Endothelial cell of umbilical vein (primary cell): ENCODE results near the gene APOC3. TPM values are rescaled to one million over a fixed set of nuclear protein-coding genes. Genes with fewer than 3 reads are reported as not detected.

Source experiments
- BruUV-seq: library from RNA; stranded (reverse); fragments of 400-500 nt; replicated peaks from 2 replicates; lab custom pipeline; 2021; lab: Mats Ljungman, UMichigan
- CTCF ChIA-PET: fragments of 300-600, 350-600 bp; sonication (Branson Sonifier 250); formaldehyde crosslinking; loops from one replicate; lab custom pipeline; 2021; ENCODE audit warnings: antibody characterized with exemption, inconsistent platforms; lab: Charles Lee
- POLR2A ChIA-PET: fragments of 300-600, 350-600 bp; sonication (Branson Sonifier 250); formaldehyde crosslinking; loops from one replicate; lab custom pipeline; 2021; ENCODE audit warnings: antibody characterized with exemption, inconsistent platforms; lab: Charles Lee
- DNase-seq: peaks from one replicate; pipeline ENCODE4 v3.0.0-alpha.2; 2011; ENCODE audit warnings: low read depth, low spot score
- FAIRE-seq: peaks from 2 replicates; lab custom pipeline; 2011; peaks lifted over from hg19 to GRCh38; lab: Jason Lieb, UNC
- H2AFZ ChIP-seq: 2 replicates; pipeline ENCODE4 v1.6.0; 2012; ENCODE audit warnings: low read depth, low read length, control low read depth, inconsistent platforms
- H3K27ac ChIP-seq: 2 replicates; pipeline ENCODE4 v1.5.1; 2011; ENCODE audit warnings: low read depth, mild to moderate bottlenecking, control low read depth, low read length, moderate library complexity; ENCODE audit not compliant: insufficient read depth
- H3K27me3 ChIP-seq, 2 experiments: 2 replicates each; pipeline versions ENCODE4 v1.6.0 to v1.6.1; 2011; ENCODE audit warnings: low read length in 2 of 2, mixed read lengths in 1 of 2; ENCODE audit not compliant: control insufficient read depth in 2 of 2, insufficient read depth in 2 of 2
- H3K36me3 ChIP-seq, 2 experiments: 2 replicates in 1 of 2; 3 replicates in 1 of 2; pipeline ENCODE4 v1.5.1; 2011; ENCODE audit warnings: low read length in 2 of 2, mild to moderate bottlenecking in 1 of 2, moderate library complexity in 1 of 2; ENCODE audit not compliant: control insufficient read depth in 2 of 2, insufficient read depth in 2 of 2; ENCODE audit errors: extremely low read depth in 1 of 2
- H3K4me1 ChIP-seq: 3 replicates; pipeline ENCODE4 v1.5.1; 2011; ENCODE audit warnings: mild to moderate bottlenecking, low read length; ENCODE audit not compliant: control insufficient read depth, insufficient read depth; ENCODE audit errors: extremely low read depth
- H3K4me2 ChIP-seq: 2 replicates; pipeline ENCODE4 v1.6.1; 2011; ENCODE audit warnings: low read length, control low read depth, mixed read lengths; ENCODE audit not compliant: insufficient read depth
- H3K4me3 ChIP-seq, 3 experiments: fragments of 200-600 bp in 1 of 3; sonication (generic), shearing (Covaris generic) in 1 of 3; replicated peaks in 1 of 3; 2 replicates each; pipeline ENCODE4 v1.5.1; 2011 to 2016; ENCODE audit warnings: control low read depth in 3 of 3, low read length in 3 of 3, mild to moderate bottlenecking in 2 of 3, inconsistent platforms in 1 of 3, low read depth in 1 of 3, moderate library complexity in 1 of 3; ENCODE audit not compliant: insufficient read depth in 1 of 3
- H3K79me2 ChIP-seq: 2 replicates; pipeline ENCODE4 v1.6.0; 2012; ENCODE audit warnings: low read length, inconsistent platforms; ENCODE audit not compliant: control insufficient read depth, insufficient read depth
- H3K9ac ChIP-seq: replicated peaks from 2 replicates; pipeline ENCODE3; 2011; ENCODE audit warnings: low read length, control low read depth; ENCODE audit not compliant: insufficient read depth; ENCODE audit errors: extremely low read depth
- H3K9me1 ChIP-seq: replicated peaks from 3 replicates; pipeline ENCODE4 v1.6.0; 2011; ENCODE audit warnings: mild to moderate bottlenecking, low read length; ENCODE audit not compliant: control insufficient read depth, insufficient read depth; ENCODE audit errors: extremely low read depth
- H3K9me3 ChIP-seq: replicated peaks from 2 replicates; pipeline ENCODE4 v1.5.1; 2012; ENCODE audit warnings: low read length, inconsistent platforms; ENCODE audit not compliant: control insufficient read depth, insufficient read depth
- H4K20me1 ChIP-seq: replicated peaks from 2 replicates; pipeline ENCODE3; 2011; ENCODE audit warnings: mild to moderate bottlenecking, low read length; ENCODE audit not compliant: control insufficient read depth, insufficient read depth; ENCODE audit errors: extremely low read depth
- CTCF ChIP-seq, 2 donors: IDR thresholded peaks; 1 replicate in 1 of 2; 2 replicates in 1 of 2; pipeline ENCODE4 v1.5.1; 2011; ENCODE audit warnings: low read length in 2 of 2, mild to moderate bottlenecking in 2 of 2, moderate library complexity in 2 of 2, control low read depth in 1 of 2, inconsistent platforms in 1 of 2, low read depth in 1 of 2; ENCODE audit not compliant: insufficient read depth in 1 of 2; ENCODE audit errors: extremely low read depth in 1 of 2
- EZH2 ChIP-seq: IDR thresholded peaks from 2 replicates; pipeline ENCODE4 v1.6.1; 2012; ENCODE audit warnings: borderline replicate concordance, low read depth, mild to moderate bottlenecking, moderate library complexity, low read length, inconsistent platforms; ENCODE audit not compliant: severe bottlenecking
- FOS ChIP-seq: IDR thresholded peaks from 2 replicates; pipeline ENCODE4 v1.6.1; 2011; ENCODE audit warnings: mild to moderate bottlenecking, low read length, moderate library complexity, borderline replicate concordance; ENCODE audit not compliant: insufficient read depth
- GATA2 ChIP-seq: IDR thresholded peaks from 2 replicates; pipeline ENCODE4 v1.7.0; 2011; ENCODE audit warnings: low read depth, mild to moderate bottlenecking, moderate library complexity, mixed read lengths, low read length; ENCODE audit not compliant: insufficient read length, insufficient read depth
- JUN ChIP-seq: IDR thresholded peaks from 2 replicates; pipeline ENCODE4 v1.6.1; 2011; ENCODE audit warnings: borderline replicate concordance, low read depth; ENCODE audit not compliant: insufficient read length, insufficient read depth
- MAX ChIP-seq: IDR thresholded peaks from 2 replicates; pipeline ENCODE4 v1.6.1; 2011; ENCODE audit not compliant: insufficient read depth, insufficient read length
- MYC ChIP-seq: IDR thresholded peaks from one replicate; pipeline ENCODE4 v1.6.1; 2011; ENCODE audit warnings: mild to moderate bottlenecking, low read depth, low read length
- POLR2A ChIP-seq: IDR thresholded peaks from 2 replicates; pipeline ENCODE4 v1.6.1; 2012; ENCODE audit warnings: low read depth, mild to moderate bottlenecking, control low read depth, low read length
- POLR2AphosphoS5 ChIP-seq: IDR thresholded peaks from 2 replicates; pipeline ENCODE4 v1.6.1; 2012; ENCODE audit warnings: low read depth, mild to moderate bottlenecking, control low read depth, low read length, moderate library complexity; ENCODE audit not compliant: insufficient read depth
- dilution Hi-C: fragments of 300-500 bp; cut with MboI; formaldehyde crosslinking; loops from one replicate; pipeline ENCODE4 v1.15.0; 2019; ENCODE audit warnings: low sequenced_read_pairs; ENCODE audit not compliant: extremely low pct_ligation_motif_present
- intact Hi-C: fragments of 100-400 bp; cut with micrococcal nuclease; formaldehyde crosslinking; loops from one replicate; pipeline ENCODE4 v1.10.0; 2022
- polyA plus RNA-seq, 4 experiments: library from polyadenylated mRNA; depleted of rRNA in 3 of 4; stranded (reverse) in 3 of 4; unstranded in 1 of 4; fragments of >200 nt; gene quantifications; 2 replicates each; pipeline versions ENCODE4 v1.2.1 to v1.2.3, GENCODE V29; 2011 to 2012; ENCODE audit warnings: missing spikeins in 1 of 4
- total RNA-seq: library from RNA; stranded (reverse); gene quantifications from 2 replicates; pipeline ENCODE4 v1.2.3, GENCODE V29; 2021

The APOC3 gene
- total and polyA plus RNA-seq, 2 donors (not counting 3 experiments of a cell fraction or from before 2014, with no cell fraction given), result not detected

DNA sequence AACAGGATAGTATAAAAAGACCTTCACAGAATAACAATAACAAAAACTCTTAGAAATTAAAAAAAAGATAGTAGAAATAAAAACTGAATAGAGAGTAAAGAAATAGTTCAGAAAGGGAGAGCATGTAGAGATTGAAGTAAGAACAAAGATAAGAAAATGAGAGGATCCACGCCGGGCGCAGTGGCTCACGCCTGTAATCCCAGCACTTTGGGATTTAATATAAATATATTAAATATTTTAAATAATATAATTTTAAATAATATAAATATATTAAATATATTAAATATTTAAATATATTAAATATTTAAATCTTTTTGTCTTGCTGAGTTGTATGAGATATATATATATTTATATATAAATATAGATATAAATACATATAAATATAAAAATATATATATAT is 17.6 kb upstream of the APOC3 start:
- H3K79me2 ChIP-seq, result no peaks in the 10 kb centered on the region
- no peaks in the 10 kb centered on the region for H4K20me1 ChIP-seq
- dilution Hi-C loops, result no loop called here
- no peak overlapping the region for H3K4me3 ChIP-seq
- H2AFZ ChIP-seq, result no peak overlapping the region
- no TSS peak for BruUV-seq
- no peak for FAIRE-seq
- no peaks in the 10 kb centered on the region for H3K36me3 ChIP-seq
- H3K9me1 ChIP-seq, result no peaks in the 10 kb centered on the region
- H3K9me3 ChIP-seq, result no peaks in the 10 kb centered on the region
- no peak overlapping the region for H3K4me2 ChIP-seq
- intact Hi-C loops, result no loop called here
- no peak overlapping the region for H3K9ac ChIP-seq
- ChIA-PET POLR2A (no interaction called here), CTCF (interaction anchor here (0.7 kb wide), 1 partner anchor 24 kb away, joined by 3 read pairs; no protein-coding TSS in a partner anchor)
- peaks cover 6 to 8% of the 10 kb centered on the region in 2 experiments for H3K27me3 ChIP-seq
- no peak overlapping the region for H3K27ac ChIP-seq
- H3K4me1 ChIP-seq, result no peaks in the 10 kb centered on the region
- TF ChIP-seq GATA2, result no peak
- TF ChIP-seq JUN, result no peak
- TF ChIP-seq POLR2AphosphoS5, result no peak
- TF ChIP-seq MAX, result no peak
- no peak for TF ChIP-seq POLR2A
- TF ChIP-seq MYC, result no peak
- TF ChIP-seq CTCF (IDR thresholded peaks at IDR 0.05; ENCODE audit: extremely low read depth in 1 of 2, insufficient read depth in 1 of 2, low read depth in 1 of 2, low read length in 2 of 2), result no peak
- TF ChIP-seq EZH2, result no peak
- no peak for TF ChIP-seq FOS
- DNase-seq, result no peak
